DOHH2 (cell line): ENCODE measurements around the gene GPX1.

Experiments
- EZH2phosphoT487 ChIP-seq: fragments of 200-600 bp; sonication (generic); IDR thresholded peaks from 2 replicates; pipeline ENCODE4 v1.6.1; 2017; ENCODE audit warnings: borderline replicate concordance, mild to moderate bottlenecking, antibody characterized with exemption, low read length, moderate library complexity, mixed read lengths
- TF ChIP-seq, protein P1 (sequence below): fragments of 200-600 bp; sonication (generic); IDR thresholded peaks from one replicate; pipeline ENCODE4 v1.5.1; 2014; ENCODE audit warnings: antibody characterized with exemption, mild to moderate bottlenecking, low read depth, low read length; ENCODE audit not compliant: poor library complexity, severe bottlenecking

DNA sequence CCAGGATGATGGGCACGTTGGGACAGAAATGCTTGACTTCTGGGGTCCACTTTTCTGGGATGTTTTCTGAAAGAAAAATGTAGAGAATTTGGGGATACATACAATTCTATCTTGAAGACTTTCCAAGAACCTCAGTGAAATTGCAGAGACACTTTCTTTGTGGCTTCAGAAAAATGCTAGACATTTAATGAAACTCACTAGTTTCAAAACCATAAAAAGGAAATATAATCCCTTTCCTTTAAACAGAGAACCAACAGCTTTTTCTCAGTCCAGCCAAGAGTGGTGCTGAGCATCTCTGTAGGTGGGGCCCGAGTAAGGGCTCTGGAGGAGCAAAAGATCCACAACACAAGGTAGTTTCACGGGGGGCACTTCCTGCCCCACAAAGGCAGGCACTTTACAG, 4.4 kb upstream of the GPX1 start:
- TF ChIP-seq, protein P1, sequence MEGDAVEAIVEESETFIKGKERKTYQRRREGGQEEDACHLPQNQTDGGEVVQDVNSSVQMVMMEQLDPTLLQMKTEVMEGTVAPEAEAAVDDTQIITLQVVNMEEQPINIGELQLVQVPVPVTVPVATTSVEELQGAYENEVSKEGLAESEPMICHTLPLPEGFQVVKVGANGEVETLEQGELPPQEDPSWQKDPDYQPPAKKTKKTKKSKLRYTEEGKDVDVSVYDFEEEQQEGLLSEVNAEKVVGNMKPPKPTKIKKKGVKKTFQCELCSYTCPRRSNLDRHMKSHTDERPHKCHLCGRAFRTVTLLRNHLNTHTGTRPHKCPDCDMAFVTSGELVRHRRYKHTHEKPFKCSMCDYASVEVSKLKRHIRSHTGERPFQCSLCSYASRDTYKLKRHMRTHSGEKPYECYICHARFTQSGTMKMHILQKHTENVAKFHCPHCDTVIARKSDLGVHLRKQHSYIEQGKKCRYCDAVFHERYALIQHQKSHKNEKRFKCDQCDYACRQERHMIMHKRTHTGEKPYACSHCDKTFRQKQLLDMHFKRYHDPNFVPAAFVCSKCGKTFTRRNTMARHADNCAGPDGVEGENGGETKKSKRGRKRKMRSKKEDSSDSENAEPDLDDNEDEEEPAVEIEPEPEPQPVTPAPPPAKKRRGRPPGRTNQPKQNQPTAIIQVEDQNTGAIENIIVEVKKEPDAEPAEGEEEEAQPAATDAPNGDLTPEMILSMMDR = no peak
- TF ChIP-seq EZH2phosphoT487 = no peak
